ENCODE data around the gene TCF12. TPM values are rescaled to one million over a fixed set of nuclear protein-coding genes. Genes with fewer than 3 reads are reported as not detected.

Gene TCF12
- total and polyA plus RNA-seq, 2 of the 8 experiments (the other 6 are each of a cell fraction or from before 2014, with no cell fraction given) = 85.8 to 101 TPM

- TF ChIP-seq HDAC2 (IDR thresholded peaks at IDR 0.05; ENCODE audit: borderline replicate concordance in 1 of 2, low read depth in 2 of 2, low read length in 2 of 2) (peak in 1 of 2 experiments; percentile 55; a peak in 1 of 4 replicates), TAF1 (IDR thresholded peaks at IDR 0.05; ENCODE audit: low read depth, low read length) (peak; percentile 32; the same call in 1 of the 2 replicates), ZNF274 (IDR thresholded peaks at IDR 0.05; ENCODE audit: borderline replicate concordance, extremely low read depth, low read length) (no peak), KDM5A (IDR thresholded peaks at IDR 0.05; ENCODE audit: low read length) (no peak), CEBPB (IDR thresholded peaks at IDR 0.05; ENCODE audit: low read depth, low read length) (peak; percentile 50; the same call in 1 of the 2 replicates), TCF12 (IDR thresholded peaks at IDR 0.05; ENCODE audit: low read depth, low read length) (peak; percentile 94), CTBP2 (IDR thresholded peaks at IDR 0.05; ENCODE audit: borderline replicate concordance, insufficient read depth, insufficient read length, low read length) (no peak), JUND (IDR thresholded peaks at IDR 0.05; ENCODE audit: low read length) (peak; percentile 89)
These were observed 280.3 kb downstream of the TCF12 start (continued) for GRCh38 chr15:57198654-57199291.
